NCI-H146 (cell line): ENCODE measurements around the gene EVI5L.

ENCODE experiments used
- DNase-seq: peaks from one replicate; lab custom pipeline; 2025; lab: John Stamatoyannopoulos, UW

The EVI5L gene

DNA sequence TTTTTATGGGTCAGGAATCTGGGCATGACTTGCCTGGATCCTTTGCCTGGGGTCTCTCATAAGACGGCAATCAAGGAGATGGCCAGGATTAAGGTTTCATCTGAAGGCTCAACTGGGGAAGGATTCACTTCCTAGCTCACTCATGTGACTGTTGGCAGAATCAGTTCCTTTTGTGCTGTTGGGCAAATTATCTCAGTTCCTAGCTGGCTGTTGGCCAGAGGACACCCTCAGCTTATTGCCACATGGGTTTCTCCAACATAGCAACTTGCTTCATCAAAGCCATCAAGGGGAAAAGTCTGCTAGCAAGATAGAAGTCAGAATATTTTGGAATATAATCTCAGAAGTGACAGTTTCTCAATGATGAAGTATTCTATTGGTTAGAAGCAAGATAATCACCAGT is 12.2 kb upstream of the EVI5L start:
- DNase-seq: no peak

DNA sequence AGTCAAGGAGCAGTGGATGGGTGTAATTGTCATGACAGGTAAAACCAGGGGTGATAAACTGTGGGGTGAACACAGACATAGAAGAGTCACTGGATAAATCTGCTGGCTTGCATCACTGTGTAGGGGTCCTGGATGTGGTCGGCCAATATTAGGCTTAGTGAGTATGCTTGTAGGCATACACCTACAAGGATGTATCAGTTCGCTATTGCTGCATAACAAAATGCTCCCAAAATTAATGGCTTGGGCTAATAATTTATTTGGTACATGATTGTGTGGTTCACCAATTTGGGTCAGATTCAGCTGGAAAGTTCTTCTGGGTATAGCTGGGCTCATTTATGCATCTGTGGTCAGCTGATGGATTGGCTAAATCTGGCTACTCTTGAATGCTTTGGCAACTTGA is 11.2 kb upstream of the EVI5L start:
- no peak for DNase-seq

DNA sequence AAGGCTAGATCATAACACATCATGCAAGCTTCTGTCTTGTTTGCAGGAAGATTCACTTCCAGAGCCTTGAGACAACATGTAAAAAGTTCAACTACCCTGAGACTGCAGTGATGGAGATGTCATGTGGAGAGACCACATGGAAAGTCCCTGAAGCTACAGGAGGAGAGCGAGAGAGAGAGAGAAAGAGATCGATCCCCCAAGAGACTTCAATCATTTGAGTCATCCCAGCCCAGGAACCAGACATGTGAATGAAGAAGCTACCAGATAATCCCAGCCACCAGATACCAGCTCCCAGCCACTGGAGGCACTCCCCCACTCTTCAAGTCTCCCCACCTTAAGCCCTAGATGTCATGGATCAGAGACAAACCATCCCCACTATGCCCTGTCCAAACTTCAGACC is 10.7 kb upstream of the EVI5L start:
- no peak for DNase-seq

DNA sequence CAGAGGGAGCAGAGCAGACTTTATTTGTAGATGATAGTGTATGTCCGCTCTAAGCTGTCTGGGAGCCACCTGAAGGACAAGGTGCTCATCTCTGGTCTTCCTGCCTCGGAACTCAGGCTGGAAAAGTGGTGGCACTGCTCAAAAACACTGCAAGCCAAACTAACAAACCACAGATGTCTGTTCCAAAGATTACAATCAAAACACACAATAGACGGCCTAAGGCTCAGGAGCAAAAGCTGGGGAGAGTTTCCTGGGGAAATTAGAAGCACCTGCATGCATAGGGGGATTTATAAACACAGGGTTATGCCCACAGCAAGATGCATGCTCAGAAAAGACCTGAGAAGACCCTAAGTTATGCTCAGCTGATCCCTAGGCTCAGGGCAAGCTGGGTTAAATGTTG is 9.4 kb upstream of the EVI5L start:
- DNase-seq: no peak

DNA sequence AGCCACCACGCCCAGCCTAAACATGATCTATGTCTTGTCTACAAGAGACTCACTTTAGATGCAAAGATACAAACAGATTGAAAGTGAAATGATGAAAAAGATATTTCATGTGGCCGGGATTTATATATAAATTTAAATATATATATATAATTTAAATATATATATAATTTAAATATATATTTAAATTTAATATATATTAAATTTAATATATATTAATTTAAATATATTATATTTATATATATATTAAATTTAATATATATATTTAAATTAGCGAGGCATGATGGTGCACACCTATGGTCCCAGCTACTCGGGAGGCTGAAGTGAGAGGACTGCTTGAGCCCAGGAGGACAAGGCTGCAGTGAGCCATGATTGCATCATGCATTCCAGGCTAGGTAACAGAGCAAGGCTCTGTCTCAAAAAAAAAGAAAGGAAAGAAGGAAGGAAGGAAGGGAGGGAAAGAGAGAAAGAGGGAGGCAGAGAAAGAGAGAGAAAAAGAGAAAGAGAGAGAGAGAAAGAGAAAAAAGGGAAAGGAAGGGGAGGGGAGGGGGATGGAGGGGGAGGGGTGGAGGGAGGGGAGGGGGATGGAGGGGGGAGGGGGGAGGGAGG is 7.0 kb upstream of the EVI5L start:
- DNase-seq: no peak

DNA sequence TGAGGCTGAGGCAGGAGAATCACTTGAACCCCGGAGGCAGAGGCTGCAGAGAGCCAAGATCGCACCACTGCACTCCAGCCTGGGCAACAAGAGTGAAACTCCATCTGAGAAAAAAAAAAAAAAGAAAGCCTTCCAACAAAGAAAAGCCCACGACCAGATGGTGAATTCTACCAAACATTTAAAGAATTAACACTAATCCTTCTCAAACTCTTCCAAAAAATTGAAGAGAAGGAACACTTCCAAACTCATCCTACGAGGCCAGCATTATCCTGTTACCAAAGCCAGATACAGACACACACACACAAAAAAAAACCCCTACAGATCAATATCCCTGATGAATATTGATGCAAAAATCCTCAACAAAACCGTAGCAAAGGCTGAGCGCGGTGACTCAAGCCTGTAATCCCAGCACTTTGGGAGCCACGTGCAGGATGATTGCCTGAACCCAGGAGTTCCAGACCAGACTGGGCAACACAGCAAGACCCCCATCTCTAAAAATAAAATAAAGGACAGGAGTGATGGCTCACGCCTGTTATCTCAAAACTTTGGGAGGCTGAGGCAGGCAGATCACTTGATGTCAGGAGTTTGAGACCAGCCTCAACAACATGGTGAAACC is 6.2 kb upstream of the EVI5L start:
- DNase-seq: no peak

DNA sequence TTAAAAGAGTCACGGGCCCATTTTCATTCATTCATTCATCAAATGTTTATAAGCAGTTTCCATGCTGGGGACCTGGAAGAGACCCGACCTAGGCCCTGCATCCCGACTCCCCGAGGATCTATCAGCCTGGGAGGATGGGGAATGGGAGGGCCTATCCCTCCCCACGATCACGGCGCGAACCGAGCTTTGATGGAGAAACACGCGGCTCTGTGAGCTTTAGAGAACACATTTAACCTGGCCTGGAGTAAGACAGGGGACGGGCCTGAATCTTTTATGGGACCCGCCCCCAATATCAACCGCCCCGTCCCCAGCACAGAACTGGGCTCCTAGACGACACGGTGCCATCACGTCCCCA is 875 bp upstream of the EVI5L start:
- no peak for DNase-seq

DNA sequence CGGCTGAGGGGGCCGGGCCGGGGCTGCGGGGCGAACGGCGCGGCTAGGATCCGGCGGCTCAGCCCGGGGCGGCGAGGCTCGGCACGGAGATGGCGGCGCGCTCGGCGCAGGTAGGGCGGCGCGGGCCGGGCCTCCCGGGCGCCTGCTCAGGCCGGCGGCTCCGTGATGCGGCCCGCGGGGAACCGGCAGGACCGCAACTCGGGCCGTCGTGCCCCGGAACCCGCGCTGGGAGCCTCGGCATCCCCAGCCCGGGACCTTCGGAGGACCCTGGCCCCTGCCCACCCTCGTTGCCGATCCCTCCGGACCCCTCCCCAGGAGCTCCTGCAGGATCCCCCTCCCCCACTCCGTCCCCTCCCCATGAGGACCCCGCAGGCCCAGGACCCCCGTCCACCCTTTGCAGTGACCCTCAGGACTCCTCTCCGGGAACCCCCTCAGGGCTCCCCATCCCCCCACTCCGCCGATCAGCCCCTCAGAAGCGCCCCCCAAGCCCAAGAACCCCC is 304 bp downstream of the EVI5L start:
- no peak for DNase-seq

DNA sequence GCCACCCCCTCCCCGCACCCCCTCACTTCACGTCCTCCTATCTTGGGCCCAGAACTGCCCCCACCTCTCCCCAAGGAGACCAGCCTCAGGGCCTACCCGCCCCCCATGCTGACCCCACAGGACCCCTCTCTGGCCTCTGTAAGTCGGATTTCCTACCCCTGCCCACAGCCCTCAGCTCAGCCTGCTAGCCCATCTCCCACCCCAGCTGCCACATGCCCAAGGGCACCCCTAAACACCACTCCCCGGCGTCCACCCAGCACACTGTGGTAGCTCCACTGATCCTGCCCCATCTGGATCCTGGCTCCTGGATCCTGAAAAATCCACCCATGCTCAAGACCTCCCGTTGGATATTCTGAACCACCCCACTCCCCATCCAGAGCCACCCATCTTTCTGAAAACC is 805 bp downstream of the EVI5L start:
- no peak for DNase-seq

DNA sequence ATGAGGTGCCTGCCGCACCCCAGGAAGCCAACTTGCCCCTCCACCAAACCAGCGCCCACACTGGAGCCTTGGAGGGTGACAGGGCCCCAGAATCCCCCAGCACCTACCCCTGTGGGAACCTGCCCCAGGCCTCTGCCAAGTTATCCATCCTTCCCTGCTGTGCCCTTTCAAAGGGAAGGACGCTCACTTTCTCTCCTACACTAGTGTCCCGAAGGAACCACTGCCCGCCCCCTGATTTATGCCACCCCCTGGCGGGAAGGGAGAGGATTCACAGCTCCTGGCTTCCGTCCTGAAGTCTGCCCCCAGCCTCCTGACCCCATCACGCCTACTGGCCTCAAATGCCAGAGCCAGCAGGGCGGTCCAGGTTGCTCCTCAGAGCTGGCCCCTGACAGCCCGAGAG is 1.4 kb downstream of the EVI5L start:
- peak; percentile 7 for DNase-seq

DNA sequence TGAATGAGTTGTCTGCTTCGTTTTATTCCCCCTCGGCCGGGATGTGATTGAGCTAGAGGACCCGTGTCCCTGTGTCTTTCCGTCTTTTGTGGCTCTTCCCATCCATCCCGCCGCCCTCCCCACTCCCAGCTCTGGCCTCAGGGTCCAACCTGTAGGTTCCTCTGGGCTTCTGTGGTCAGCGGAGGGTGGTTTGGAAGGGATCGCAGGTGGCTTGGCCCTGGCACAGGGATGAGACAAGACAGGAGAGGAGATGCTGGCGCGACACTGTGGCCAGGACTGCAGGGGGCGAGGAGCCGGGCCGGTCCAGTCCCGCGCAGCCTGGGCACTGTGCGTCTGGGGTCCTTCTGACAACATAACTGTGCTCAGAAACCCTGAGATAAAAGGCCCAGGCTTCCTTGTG is 2.0 kb downstream of the EVI5L start:
- no peak for DNase-seq

DNA sequence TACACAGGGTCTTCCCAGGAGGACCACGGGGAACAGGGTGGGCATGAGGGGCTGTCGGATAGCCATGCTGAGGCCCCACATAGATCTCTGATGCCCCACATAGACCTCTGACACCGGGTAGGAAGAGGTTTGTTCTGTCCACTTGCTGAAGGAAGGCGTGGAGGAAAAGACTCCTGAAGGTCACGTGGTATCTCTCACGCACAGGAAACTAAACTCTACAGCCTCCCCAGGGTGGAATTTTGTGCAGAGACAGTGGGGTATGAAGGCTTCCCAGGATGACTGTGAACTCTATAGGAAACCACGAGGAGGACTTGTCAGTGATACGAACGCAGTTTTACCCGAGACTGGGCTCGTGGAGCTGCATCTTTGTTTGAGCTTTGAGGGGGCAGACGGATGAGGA is 2.8 kb downstream of the EVI5L start:
- no peak for DNase-seq

DNA sequence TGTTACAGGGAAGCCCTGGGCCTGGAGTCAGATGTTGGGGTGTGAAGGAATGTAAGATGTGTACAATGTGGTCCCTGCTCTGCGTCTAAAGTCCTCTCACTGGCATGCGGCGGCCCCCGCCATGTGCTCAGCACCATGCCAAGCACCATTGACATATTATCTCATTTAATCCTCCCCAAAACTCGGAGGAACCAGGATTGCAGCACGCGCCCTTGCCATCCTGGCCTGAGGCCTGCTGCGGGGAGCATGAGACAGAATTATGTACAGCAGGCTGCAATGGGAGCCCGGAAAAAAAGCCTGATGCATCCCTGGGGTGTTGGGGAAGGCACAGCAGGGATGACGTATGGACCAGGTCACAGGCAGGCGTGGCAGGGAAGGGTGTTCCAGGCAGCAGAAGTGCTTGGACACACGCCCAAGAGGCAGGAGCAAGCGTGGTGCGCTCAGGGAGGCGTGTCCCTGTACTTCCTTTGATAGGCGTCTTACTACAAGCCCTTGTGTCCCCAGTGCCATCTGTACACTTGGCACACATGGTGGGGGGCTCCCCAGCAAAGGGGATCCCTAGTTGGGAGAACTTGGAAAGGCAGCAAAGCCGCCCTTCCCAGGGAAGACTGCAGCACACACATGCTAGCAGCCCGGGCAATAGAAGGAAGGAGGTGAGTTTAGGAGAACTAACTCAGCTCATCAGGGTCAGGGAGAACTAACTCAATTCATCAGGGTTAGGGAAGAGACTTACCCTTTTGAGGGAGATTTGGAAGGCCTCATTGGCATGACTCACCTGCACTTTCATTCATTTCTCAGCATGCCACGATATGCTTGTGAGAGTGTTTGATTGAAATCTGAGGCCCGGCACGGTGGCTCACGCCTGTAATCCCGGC is 3.4 kb downstream of the EVI5L start:
- DNase-seq: no peak

DNA sequence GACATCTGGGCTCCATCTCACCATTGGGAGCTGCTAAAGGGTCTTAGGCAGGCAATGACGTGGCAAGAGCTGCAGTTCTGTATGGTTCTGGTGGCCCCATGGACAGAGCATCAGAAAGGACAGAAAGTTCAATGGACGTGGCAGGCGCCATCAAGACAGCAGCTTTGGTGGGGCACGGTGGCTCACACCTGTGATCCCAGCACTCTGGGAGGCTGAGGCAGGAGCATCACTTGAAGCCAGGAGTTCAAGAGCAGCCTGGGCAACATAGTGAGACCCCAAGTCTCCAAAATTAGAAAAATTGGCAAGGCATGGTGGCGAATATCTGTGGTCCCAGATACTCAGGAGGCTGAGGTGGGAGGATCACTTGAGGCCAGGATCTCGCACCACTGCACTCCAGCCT is 9.5 kb downstream of the EVI5L start:
- DNase-seq: no peak

DNA sequence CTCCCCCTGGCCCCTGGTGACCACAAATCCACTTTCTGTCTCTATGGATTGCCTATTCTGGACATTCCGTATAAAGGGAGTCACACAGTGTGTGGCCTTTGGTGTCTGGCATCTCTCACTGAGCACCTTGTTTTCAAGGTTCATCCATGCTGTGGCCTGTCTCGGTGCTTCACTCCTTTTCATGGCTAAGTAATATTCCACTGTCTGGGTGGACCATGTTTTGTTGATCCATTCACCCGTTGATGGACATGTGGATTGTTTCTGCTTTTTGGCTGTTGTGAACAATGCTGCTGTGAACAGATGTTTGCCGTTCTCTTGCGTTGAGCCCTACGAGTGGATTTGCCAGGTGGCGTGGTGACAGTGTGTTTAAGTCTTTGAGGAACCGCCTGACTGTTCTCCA is 10.6 kb downstream of the EVI5L start:
- DNase-seq: no peak

DNA sequence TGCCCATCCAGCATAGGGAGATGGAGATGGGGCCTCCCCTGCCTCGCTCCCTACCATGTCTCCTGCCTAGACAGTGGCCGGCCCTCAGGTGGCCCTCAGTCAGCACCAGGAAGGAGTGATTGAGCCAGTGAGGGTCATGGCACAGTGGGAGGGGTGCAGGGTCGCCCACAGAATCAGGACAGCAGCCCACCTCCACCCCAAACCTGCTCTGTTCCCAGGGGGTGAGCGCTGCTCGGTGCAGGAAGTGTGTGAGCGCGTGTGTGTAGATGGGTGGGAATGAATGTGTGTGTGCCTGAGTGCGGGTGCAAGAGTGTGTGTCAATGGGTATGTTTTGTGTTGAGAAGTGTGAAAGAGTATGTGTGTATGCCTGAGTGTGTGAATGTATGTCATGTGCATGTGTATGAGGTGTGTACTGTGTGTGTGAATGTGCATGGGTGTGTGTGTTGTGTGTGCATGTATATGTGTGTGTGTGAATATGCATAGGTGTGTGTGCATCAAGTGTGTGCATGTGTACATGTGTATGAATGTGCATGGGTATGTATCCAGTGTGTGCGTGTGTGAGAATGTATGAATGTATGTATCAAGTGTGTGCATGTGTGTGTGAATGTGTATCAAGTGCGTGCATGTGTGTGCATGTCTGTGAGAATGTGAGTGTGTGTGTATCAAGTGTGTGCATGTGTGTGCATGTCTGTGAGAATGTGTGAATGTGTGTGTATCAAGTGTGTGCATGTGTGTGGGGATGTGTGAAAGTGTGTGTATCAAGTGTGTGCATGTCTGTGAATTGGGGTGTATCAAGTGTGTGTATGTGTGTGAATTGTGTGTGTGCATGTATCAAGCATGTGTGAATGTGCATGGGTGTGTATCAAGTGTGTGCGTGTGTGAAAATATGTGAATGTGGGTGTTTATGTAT is 12.0 kb downstream of the EVI5L start:
- no peak for DNase-seq

DNA sequence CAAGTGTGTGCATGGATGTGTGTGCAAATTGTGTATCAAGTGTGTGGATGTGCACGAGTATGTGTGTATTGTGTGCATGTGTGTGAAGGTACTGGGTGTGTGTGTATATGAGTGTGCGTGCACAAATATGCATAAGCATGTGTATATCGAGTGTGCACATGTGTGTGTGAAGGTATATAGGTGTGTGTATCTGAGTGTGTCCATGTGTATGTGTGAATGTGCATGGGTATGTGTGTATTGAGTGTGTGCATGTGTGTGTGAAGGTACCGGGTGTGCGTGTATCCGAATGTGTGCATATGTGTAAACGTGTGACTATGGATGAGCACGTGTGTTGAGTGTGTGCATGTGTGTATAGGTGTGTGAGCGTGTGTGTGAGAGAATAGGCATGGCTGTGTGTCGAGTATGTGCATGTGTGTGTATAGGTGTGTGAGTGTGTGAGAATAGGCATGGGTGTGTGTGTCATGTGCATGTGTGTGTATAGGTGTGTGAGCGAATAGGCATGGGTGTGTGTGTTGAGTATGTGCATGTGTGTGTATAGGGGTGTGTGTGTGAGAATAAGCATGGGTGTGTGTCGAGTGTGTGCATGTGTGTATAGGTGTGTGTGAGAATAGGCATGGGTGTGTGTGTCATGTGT is 12.8 kb downstream of the EVI5L start:
- no peak for DNase-seq

DNA sequence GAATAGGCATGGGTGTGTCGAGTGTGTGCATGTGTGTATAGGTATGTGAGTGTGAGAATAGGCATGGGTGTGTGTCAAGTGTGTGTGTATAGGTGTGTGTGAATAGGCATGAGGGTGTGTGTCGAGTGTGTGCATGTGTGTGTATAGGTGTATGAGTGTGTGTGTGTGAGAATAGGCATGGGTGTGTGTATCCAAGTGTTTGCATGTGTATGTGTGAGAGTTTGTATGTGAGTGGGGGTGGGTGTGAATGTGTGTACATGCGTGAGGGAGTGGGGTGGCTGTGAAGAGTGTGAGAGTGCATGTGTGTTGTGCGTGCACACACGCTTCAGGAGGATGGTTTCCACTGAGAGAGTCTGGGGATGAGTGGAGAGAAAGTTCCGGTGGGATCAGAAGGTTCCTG is 13.5 kb downstream of the EVI5L start:
- no peak for DNase-seq

DNA sequence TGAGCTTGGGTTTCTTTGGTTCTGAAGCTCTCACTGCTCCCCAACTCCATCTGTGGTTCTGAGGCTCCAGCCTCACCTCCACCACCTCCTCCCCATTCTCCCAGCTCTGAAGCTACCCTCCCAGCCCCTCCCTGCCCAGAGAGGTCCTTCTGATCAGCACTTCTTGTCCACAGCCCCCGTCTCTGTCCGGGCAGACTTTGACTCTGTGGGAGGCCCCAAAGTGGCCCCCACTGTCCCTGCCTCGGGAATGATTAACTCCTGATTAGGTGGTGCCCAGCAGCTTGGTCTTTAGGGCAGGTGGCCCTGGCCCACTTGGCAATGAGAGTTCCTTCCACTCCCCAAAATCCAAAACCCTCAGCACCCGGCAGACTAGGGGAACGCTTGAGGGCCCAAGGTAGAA is 14.4 kb downstream of the EVI5L start:
- no peak for DNase-seq

DNA sequence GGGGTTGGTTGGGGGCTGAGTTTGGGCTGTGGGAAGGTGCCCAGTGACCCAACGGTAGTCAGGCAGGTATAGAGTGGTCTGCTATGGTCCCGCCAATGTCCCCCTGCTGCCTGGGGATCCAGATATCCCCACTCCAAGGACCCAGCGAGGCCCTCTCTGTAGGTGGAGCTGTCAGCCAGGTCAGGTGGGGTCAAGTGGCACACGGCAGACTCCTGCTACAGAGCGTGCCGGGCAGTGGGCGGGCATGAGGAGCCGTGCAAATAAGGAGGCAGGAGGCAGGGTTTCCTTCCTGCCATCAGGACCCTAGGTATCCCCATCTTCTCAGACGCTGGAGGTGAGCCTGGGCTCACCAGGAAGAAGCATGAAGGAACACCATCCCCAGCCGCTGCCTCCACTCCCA is 14.9 kb downstream of the EVI5L start:
- DNase-seq: no peak

DNA sequence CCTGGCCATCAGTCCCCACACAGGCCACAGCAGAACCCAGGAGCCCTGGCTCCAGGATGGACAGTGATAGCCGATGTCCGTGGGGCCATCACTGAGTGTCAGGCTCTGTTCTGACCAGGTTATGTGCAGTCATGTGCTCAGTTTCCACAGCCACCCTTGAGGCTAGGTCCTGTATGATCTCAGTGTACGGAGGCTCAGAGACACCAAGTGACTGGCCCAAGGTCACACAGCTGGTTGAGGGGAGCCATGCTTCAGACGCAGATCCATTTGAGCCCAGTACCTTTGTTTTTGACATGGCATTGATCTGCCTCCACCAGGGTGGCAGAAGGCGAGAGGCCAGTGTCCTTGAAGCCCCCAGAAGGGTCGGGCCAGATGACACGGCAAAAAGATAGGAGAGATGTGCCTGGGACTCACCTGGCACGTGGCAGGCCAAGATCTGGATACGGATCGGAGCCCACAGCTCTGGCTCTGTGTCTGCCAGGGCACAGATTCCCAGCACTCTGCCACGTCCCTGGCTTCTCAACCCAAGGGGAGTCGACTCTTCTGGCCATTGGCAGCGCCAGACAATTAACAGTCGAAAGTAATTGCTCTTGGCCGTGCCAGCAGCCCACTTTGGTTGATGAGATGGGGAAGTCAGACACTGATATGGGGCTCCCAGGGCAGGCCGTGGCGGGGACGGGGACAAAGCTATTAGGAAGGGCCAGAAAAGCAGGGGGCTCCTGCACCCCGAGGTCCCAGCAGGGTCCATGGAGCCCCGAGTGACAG is 15.6 kb downstream of the EVI5L start:
- DNase-seq: no peak
